ENCODE measurements around the gene SGCE. TPM values are rescaled to one million over a fixed set of nuclear protein-coding genes. Genes with fewer than 3 reads are reported as not detected.
A peak's percentile ranks its signal among the peaks of the same experiment; 100 is the strongest.

Gene SGCE
- total RNA-seq, 2 donors from 2014 or later = 41.0 to 75.9 TPM

- H3K4me3 ChIP-seq = no peak overlapping the region
- H3K4me1 ChIP-seq = peaks cover 0 to 4% of the 10 kb centered on the region in 2 donors
- no peak for TF ChIP-seq CTCF (IDR thresholded peaks at IDR 0.05)
- H3K27me3 ChIP-seq = no peaks in the 10 kb centered on the region
- H3K9me3 ChIP-seq = no peaks in the 10 kb centered on the region
- no peak overlapping the region for H3K27ac ChIP-seq
- H3K36me3 ChIP-seq = no peaks in the 10 kb centered on the region
- DNase-seq (ENCODE audit: low spot score) = no peak
Observed at GRCh38 chr7:94632338-94633013, 23.5 kb downstream of the SGCE start.

GRCh38 chr7:94630855-94631254 lies 25.1 kb downstream of the SGCE start:
- H3K36me3 ChIP-seq = no peaks in the 10 kb centered on the region
- H3K9me3 ChIP-seq = no peaks in the 10 kb centered on the region
- peaks cover 0 to 4% of the 10 kb centered on the region in 2 donors for H3K4me1 ChIP-seq
- no peak overlapping the region for H3K27ac ChIP-seq
- TF ChIP-seq CTCF (IDR thresholded peaks at IDR 0.05) = no peak
- H3K4me3 ChIP-seq = no peak overlapping the region
- no peak for DNase-seq (ENCODE audit: low spot score)
- H3K27me3 ChIP-seq = no peaks in the 10 kb centered on the region

- Histone ChIP-seq H3K4me3 (no peak overlapping the region), H3K9me3 (no peaks in the 10 kb centered on the region), H3K36me3 (no peaks in the 10 kb centered on the region), H3K27me3 (no peaks in the 10 kb centered on the region), H3K4me1 (peaks cover 0 to 7% of the 10 kb centered on the region in 2 donors), H3K27ac (no peak overlapping the region)
- TF ChIP-seq CTCF (IDR thresholded peaks at IDR 0.05) = no peak
- DNase-seq (ENCODE audit: low spot score) = no peak
Observed at GRCh38 chr7:94623820-94624219, 32.1 kb downstream of the SGCE start.

- Histone ChIP-seq H3K4me1 (peaks cover 0 to 7% of the 10 kb centered on the region in 2 donors), H3K27me3 (no peaks in the 10 kb centered on the region), H3K4me3 (no peak overlapping the region), H3K36me3 (no peaks in the 10 kb centered on the region), H3K9me3 (no peaks in the 10 kb centered on the region), H3K27ac (peak overlapping the region; percentile 77 to 79)
- no peak for TF ChIP-seq CTCF (IDR thresholded peaks at IDR 0.05)
- no peak for DNase-seq (ENCODE audit: low spot score)
Observed at GRCh38 chr7:94621120-94621519, 34.8 kb downstream of the SGCE start.

- H3K27me3 ChIP-seq = no peaks in the 10 kb centered on the region
- no peaks in the 10 kb centered on the region for H3K36me3 ChIP-seq
- peak; percentile 73 for DNase-seq (ENCODE audit: low spot score)
- no peak for TF ChIP-seq CTCF (IDR thresholded peaks at IDR 0.05)
- H3K9me3 ChIP-seq = no peaks in the 10 kb centered on the region
- H3K4me1 ChIP-seq = peaks cover 0 to 7% of the 10 kb centered on the region in 2 donors
- no peak overlapping the region for H3K4me3 ChIP-seq
- H3K27ac ChIP-seq = peak overlapping the region; percentile 77 to 79
Observed at GRCh38 chr7:94620703-94621118, 35.2 kb downstream of the SGCE start.

GRCh38 chr7:94618126-94618525 lies 37.8 kb downstream of the SGCE start:
- no peak overlapping the region for H3K4me3 ChIP-seq
- no peak for TF ChIP-seq CTCF (IDR thresholded peaks at IDR 0.05)
- H3K27ac ChIP-seq = no peak overlapping the region
- H3K4me1 ChIP-seq = peaks cover 0 to 7% of the 10 kb centered on the region in 2 donors
- no peaks in the 10 kb centered on the region for H3K36me3 ChIP-seq
- DNase-seq (ENCODE audit: low spot score) = no peak
- no peaks in the 10 kb centered on the region for H3K9me3 ChIP-seq
- no peaks in the 10 kb centered on the region for H3K27me3 ChIP-seq
